ENCODE results near the gene SMOC2. TPM values are rescaled to one million over a fixed set of nuclear protein-coding genes. Genes with fewer than 3 reads are reported as not detected.

SMOC2 gene
- total and polyA plus RNA-seq, 2 donors (not counting 1 experiment from before 2014, with no cell fraction given): 0.37 TPM; not detected in 1

DNA sequence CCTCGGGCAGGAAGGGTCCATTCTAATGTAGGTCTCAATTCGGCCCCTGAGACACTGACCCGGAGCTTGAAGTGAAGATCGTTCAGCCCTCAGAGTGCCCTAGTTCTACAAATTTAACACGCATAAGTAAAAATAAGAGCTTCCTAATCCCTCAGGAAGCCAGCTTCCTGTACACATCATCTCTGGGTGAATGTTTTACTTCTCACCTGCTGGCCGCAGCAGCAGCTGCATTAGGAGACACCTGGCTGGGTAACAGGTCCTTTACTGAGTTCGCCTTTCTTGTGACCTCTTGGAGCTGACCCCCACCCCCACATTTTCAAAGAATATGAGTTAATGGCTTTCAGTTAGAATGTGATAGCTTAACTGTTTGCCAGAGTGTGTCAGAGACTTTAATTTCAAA lies 165.0 kb downstream of the SMOC2 start:
- ChIA-PET CTCF (no interaction called here), POLR2A (no interaction called here)
- Histone ChIP-seq H3K4me3 (ENCODE audit: control extremely low read depth in 1 of 5, extremely low read depth in 1 of 5, insufficient read depth in 1 of 5, low read depth in 2 of 5, low read length in 4 of 5) (no peak overlapping the region), H2AFZ (ENCODE audit: insufficient read depth, low read depth, low read length, poor library complexity, severe bottlenecking) (no peak overlapping the region), H3K4me2 (replicated peaks; ENCODE audit: low read depth, low read length, poor library complexity, severe bottlenecking) (no peak overlapping the region), H3K9me3 (ENCODE audit: control extremely low read depth in 1 of 3, control insufficient read depth in 2 of 3, insufficient read depth in 1 of 3, low read length in 2 of 3) (peaks cover 0 to 22% (median 0%) of the 10 kb centered on the region in 3 donors), H3K36me3 (replicated peaks in 1 of 2; ENCODE audit: control extremely low read depth in 1 of 2, control insufficient read depth in 1 of 2, extremely low read depth in 1 of 2, insufficient read depth in 2 of 2, low read length in 1 of 2) (no peaks in the 10 kb centered on the region), H3K4me1 (ENCODE audit: control insufficient read depth in 2 of 2, insufficient read depth in 2 of 2, low read length in 2 of 2) (no peaks in the 10 kb centered on the region), H3K27ac (ENCODE audit: low read length in 2 of 2) (no peak overlapping the region), H3K9ac (ENCODE audit: low read length) (no peak overlapping the region), H4K20me1 (ENCODE audit: control insufficient read depth, insufficient read depth, low read length, poor library complexity, severe bottlenecking) (no peaks in the 10 kb centered on the region), H3K27me3 (replicated peaks in 1 of 4; ENCODE audit: control extremely low read depth in 1 of 4, control insufficient read depth in 3 of 4, insufficient read depth in 4 of 4, low read length in 3 of 4) (no peaks in the 10 kb centered on the region), H3K79me2 (ENCODE audit: control insufficient read depth, insufficient read depth, low read length) (no peaks in the 10 kb centered on the region)
- Mint-ChIP-seq H3K27ac (no peak overlapping the region), H3K4me3 (no peak overlapping the region), H3K4me1 (no peaks in the 10 kb centered on the region), H3K27me3 (no peaks in the 10 kb centered on the region), H3K9me3 (ENCODE audit: insufficient read depth) (no peaks in the 10 kb centered on the region)
- WGBS (ENCODE audit: insufficient coverage): 91% methylated on average over 5 of the region's 7 CpGs
- DNase-seq (no peak), ATAC-seq (ENCODE audit: low read depth) (no peak)
- intact Hi-C loops (cut with micrococcal nuclease): no loop called here
- TF ChIP-seq EZH2 (IDR thresholded peaks at IDR 0.05; ENCODE audit: borderline replicate concordance, insufficient read depth, low read depth, low read length, poor library complexity, severe bottlenecking): no peak
- TF ChIP-seq, protein P1, sequence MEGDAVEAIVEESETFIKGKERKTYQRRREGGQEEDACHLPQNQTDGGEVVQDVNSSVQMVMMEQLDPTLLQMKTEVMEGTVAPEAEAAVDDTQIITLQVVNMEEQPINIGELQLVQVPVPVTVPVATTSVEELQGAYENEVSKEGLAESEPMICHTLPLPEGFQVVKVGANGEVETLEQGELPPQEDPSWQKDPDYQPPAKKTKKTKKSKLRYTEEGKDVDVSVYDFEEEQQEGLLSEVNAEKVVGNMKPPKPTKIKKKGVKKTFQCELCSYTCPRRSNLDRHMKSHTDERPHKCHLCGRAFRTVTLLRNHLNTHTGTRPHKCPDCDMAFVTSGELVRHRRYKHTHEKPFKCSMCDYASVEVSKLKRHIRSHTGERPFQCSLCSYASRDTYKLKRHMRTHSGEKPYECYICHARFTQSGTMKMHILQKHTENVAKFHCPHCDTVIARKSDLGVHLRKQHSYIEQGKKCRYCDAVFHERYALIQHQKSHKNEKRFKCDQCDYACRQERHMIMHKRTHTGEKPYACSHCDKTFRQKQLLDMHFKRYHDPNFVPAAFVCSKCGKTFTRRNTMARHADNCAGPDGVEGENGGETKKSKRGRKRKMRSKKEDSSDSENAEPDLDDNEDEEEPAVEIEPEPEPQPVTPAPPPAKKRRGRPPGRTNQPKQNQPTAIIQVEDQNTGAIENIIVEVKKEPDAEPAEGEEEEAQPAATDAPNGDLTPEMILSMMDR (IDR thresholded peaks at IDR 0.05): no peak

DNA sequence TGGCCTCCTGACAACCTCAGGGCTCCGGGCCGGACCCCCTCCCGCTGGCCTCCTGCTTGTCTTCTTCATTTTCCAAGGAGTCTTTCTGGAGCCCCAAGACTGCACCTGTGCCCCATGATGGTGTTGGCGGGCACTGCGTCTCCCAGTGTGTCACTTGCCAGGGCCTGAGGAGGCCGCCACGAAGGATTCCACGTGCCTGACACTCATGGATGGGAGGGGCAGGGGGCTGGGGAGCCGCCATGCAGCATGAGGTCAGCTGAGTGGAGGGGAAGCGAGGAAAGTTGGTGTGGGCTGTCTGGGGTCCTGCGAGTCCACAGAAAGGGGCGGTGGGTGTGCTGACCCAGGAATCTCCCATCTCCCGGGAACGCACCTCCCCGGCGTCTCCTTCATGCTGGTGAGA lies 165.7 kb downstream of the SMOC2 start:
- Mint-ChIP-seq H3K4me3 (no peak overlapping the region), H3K4me1 (no peaks in the 10 kb centered on the region)

More for the DNA sequence above, 165.7 kb downstream of the SMOC2 start:
- ChIA-PET POLR2A (no interaction called here), CTCF (no interaction called here)
- TF ChIP-seq, protein P1 (IDR thresholded peaks at IDR 0.05): no peak
- no peak for TF ChIP-seq EZH2 (IDR thresholded peaks at IDR 0.05; ENCODE audit: borderline replicate concordance, insufficient read depth, low read depth, low read length, poor library complexity, severe bottlenecking)
- Histone ChIP-seq H3K4me2 (replicated peaks; ENCODE audit: low read depth, low read length, poor library complexity, severe bottlenecking) (no peak overlapping the region), H3K27me3 (replicated peaks in 1 of 4; ENCODE audit: control extremely low read depth in 1 of 4, control insufficient read depth in 3 of 4, insufficient read depth in 4 of 4, low read length in 3 of 4) (no peaks in the 10 kb centered on the region), H3K79me2 (ENCODE audit: control insufficient read depth, insufficient read depth, low read length) (no peaks in the 10 kb centered on the region), H3K9ac (ENCODE audit: low read length) (no peak overlapping the region), H2AFZ (ENCODE audit: insufficient read depth, low read depth, low read length, poor library complexity, severe bottlenecking) (no peak overlapping the region), H3K4me1 (ENCODE audit: control insufficient read depth in 2 of 2, insufficient read depth in 2 of 2, low read length in 2 of 2) (no peaks in the 10 kb centered on the region), H3K27ac (ENCODE audit: low read length in 2 of 2) (no peak overlapping the region), H3K36me3 (replicated peaks in 1 of 2; ENCODE audit: control extremely low read depth in 1 of 2, control insufficient read depth in 1 of 2, extremely low read depth in 1 of 2, insufficient read depth in 2 of 2, low read length in 1 of 2) (no peaks in the 10 kb centered on the region), H3K4me3 (ENCODE audit: control extremely low read depth in 1 of 5, extremely low read depth in 1 of 5, insufficient read depth in 1 of 5, low read depth in 2 of 5, low read length in 4 of 5) (no peak overlapping the region), H4K20me1 (ENCODE audit: control insufficient read depth, insufficient read depth, low read length, poor library complexity, severe bottlenecking) (no peaks in the 10 kb centered on the region), H3K9me3 (ENCODE audit: control extremely low read depth in 1 of 3, control insufficient read depth in 2 of 3, insufficient read depth in 1 of 3, low read length in 2 of 3) (peaks cover 0 to 19% (median 0%) of the 10 kb centered on the region in 3 donors)
- H3K27me3 Mint-ChIP-seq: no peaks in the 10 kb centered on the region
- 90% methylated on average over 15 of the region's 16 CpGs for WGBS (ENCODE audit: insufficient coverage)
- H3K9me3 Mint-ChIP-seq (ENCODE audit: insufficient read depth): no peaks in the 10 kb centered on the region
- DNase-seq: no peak
- no peak for ATAC-seq (ENCODE audit: low read depth)
- H3K27ac Mint-ChIP-seq: no peak overlapping the region
- intact Hi-C loops (cut with micrococcal nuclease): no loop called here

Data from B cell (primary cell).